HFFc6 (cell line): ENCODE measurements around the gene LAPTM4A. TPM values are rescaled to one million over a fixed set of nuclear protein-coding genes. Genes with fewer than 3 reads are reported as not detected.
"Not testable (repeated sequence)": the region's sequence is repeated elsewhere in the genome, so short reads cannot be mapped to it uniquely, and the experiment has no call there.

Experiments used
- DNase-seq: peaks from one replicate; pipeline ENCODE4 v3.0.0-alpha.2; 2018
- H3K27ac Mint-ChIP-seq: 2 replicates; pipeline ENCODE4 v1.8.0; 2020; ENCODE audit warnings: mild to moderate bottlenecking, mixed read lengths
- H3K27me3 Mint-ChIP-seq: 2 replicates; pipeline ENCODE4 v1.8.0; 2021; ENCODE audit warnings: mild to moderate bottlenecking, moderate library complexity, mixed read lengths; ENCODE audit not compliant: insufficient read depth
- H3K36me3 Mint-ChIP-seq: 2 replicates; pipeline ENCODE4 v1.8.0; 2021; ENCODE audit warnings: low read depth, mixed read lengths
- H3K4me1 Mint-ChIP-seq: 2 replicates; pipeline ENCODE4 v1.8.0; 2020; ENCODE audit warnings: low read depth, mixed read lengths
- H3K4me3 Mint-ChIP-seq: 2 replicates; pipeline ENCODE4 v1.8.0; 2020; ENCODE audit warnings: mild to moderate bottlenecking, moderate library complexity, mixed read lengths
- H3K9me3 Mint-ChIP-seq: 2 replicates; pipeline ENCODE4 v1.8.0; 2020; ENCODE audit warnings: mild to moderate bottlenecking, mixed read lengths
- CTCF ChIP-seq: fragments of 200-600 bp; sonication (generic); IDR thresholded peaks from 2 replicates; pipeline ENCODE4 v1.5.0; 2021; ENCODE audit warnings: antibody characterized with exemption, mild to moderate bottlenecking
- total RNA-seq, 6 experiments: library from RNA; stranded (reverse); fragmentation: NEBNext Ultra II Directional; extraction: Animal tissue kit (Norgen Biotek cat#: 25700); gene quantifications; 2 replicates in 1 of 6; 3 replicates in 5 of 6; pipeline ENCODE4 v1.2.3, GENCODE V29; 2021

LAPTM4A gene
- total RNA-seq, 6 experiments from 2014 or later: 218 to 254 (median 240) TPM

GRCh38 chr2:20074901-20075300 lies 23.5 kb upstream of the LAPTM4A start:
- peaks cover 4% of the 10 kb centered on the region for H3K27me3 Mint-ChIP-seq

GRCh38 chr2:20074046-20074648 lies 22.7 kb upstream of the LAPTM4A start:
- not testable (repeated sequence) for H3K36me3 Mint-ChIP-seq, H3K4me3 Mint-ChIP-seq, DNase-seq, H3K27me3 Mint-ChIP-seq, H3K27ac Mint-ChIP-seq, H3K9me3 Mint-ChIP-seq
- peaks cover 38% of the 10 kb centered on the region for H3K4me1 Mint-ChIP-seq

More at GRCh38 chr2:20074901-20075300, 23.5 kb upstream of the LAPTM4A start:
- Mint-ChIP-seq H3K36me3 (peaks cover 5% of the 10 kb centered on the region; the same call in 1 of the 2 replicates), H3K4me3 (no peak overlapping the region), H3K27ac (no peak overlapping the region), H3K9me3 (no peaks in the 10 kb centered on the region), H3K4me1 (peaks cover 38% of the 10 kb centered on the region)
- TF ChIP-seq CTCF: no peak
- no peak for DNase-seq

GRCh38 chr2:20073460-20073859 lies 22.0 kb upstream of the LAPTM4A start:
- Mint-ChIP-seq H3K4me3 (no peak overlapping the region; the same call in 1 of the 2 replicates), H3K27ac (peak overlapping the region; percentile 96), H3K27me3 (peaks cover 3% of the 10 kb centered on the region), H3K4me1 (peaks cover 42% of the 10 kb centered on the region), H3K36me3 (peaks cover 5% of the 10 kb centered on the region; the same call in 1 of the 2 replicates), H3K9me3 (no peaks in the 10 kb centered on the region)
- DNase-seq: no peak
- TF ChIP-seq CTCF: no peak

- Mint-ChIP-seq H3K36me3 (peaks cover 7% of the 10 kb centered on the region), H3K27me3 (peaks cover 1% of the 10 kb centered on the region), H3K4me3 (peak overlapping the region; percentile 79), H3K27ac (peak overlapping the region; percentile 96), H3K4me1 (peaks cover 51% of the 10 kb centered on the region), H3K9me3 (peaks cover 3% of the 10 kb centered on the region)
- no peak for DNase-seq
- no peak for TF ChIP-seq CTCF
Measured at GRCh38 chr2:20072436-20073158, 21.2 kb upstream of the LAPTM4A start.

GRCh38 chr2:20071397-20072383 lies 20.3 kb upstream of the LAPTM4A start:
- Mint-ChIP-seq H3K4me3 (peak overlapping the region; percentile 79), H3K4me1 (peaks cover 56% of the 10 kb centered on the region), H3K27ac (peak overlapping the region; percentile 96), H3K9me3 (peaks cover 10% of the 10 kb centered on the region), H3K27me3 (peaks cover 1% of the 10 kb centered on the region), H3K36me3 (peaks cover 8% of the 10 kb centered on the region)
- peak; percentile 87 for DNase-seq
- no peak for TF ChIP-seq CTCF
